ENCODE data around the gene FIBCD1. TPM values are rescaled to one million over a fixed set of nuclear protein-coding genes. Genes with fewer than 3 reads are reported as not detected.
"Not testable (repeated sequence)": the region's sequence is repeated elsewhere in the genome, so short reads cannot be mapped to it uniquely, and the experiment has no call there.

Gene FIBCD1
- total and polyA plus RNA-seq, 2 of the 8 experiments (the other 6 are each of a cell fraction or from before 2014, with no cell fraction given), result 6.1 to 8.8 TPM

DNA sequence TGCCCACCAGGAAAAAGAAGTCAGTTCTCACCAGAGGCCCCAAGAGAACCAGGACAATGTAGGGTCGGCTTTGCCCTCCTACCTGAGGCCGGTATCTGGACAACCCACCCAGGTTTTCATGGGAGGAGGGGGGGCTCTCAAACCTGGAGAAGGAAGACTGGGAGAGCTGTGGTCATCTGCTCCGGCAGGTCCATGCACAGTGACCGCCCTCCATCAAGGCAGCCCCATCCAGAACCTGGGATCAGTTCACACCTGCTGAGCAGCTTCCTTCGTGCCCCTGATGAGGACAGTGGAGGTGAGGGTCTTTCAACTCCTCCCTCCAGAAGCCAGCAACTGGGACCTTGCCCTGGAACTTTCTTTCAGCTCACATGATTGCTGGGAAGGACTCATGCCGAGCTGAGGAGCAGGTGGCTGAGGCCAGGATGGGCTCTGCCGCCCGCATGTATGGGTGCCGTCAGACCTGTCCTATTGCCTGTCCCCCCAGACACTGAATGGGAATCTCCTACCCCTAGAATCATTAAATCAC lies 20.8 kb upstream of the FIBCD1 start (continued):
- no peak for TF ChIP-seq RXRA (IDR thresholded peaks at IDR 0.05; ENCODE audit: insufficient read depth, low read depth, low read length)
- TF ChIP-seq CBX8 (IDR thresholded peaks at IDR 0.05; ENCODE audit: borderline replicate concordance, low read depth, low read length), result no peak
- TF ChIP-seq, protein P1, sequence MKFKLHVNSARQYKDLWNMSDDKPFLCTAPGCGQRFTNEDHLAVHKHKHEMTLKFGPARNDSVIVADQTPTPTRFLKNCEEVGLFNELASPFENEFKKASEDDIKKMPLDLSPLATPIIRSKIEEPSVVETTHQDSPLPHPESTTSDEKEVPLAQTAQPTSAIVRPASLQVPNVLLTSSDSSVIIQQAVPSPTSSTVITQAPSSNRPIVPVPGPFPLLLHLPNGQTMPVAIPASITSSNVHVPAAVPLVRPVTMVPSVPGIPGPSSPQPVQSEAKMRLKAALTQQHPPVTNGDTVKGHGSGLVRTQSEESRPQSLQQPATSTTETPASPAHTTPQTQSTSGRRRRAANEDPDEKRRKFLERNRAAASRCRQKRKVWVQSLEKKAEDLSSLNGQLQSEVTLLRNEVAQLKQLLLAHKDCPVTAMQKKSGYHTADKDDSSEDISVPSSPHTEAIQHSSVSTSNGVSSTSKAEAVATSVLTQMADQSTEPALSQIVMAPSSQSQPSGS (IDR thresholded peaks at IDR 0.05; ENCODE audit: low read length), result no peak

DNA sequence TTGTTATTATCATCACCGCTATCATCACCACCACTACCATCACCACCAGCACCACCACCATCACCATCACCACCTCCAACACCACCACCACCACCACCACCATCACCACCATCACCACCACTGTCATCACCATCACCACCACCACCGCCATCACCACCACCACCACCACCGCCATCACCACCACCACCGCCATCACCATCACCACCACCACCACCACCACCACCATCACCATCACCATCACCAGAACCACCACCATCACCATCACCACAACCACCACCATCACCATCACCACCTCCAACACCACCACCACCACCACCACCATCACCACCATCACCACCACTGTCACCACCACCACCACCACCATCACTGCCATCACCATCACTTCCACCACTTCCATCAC lies 19.5 kb upstream of the FIBCD1 start:
- H3K9me3 ChIP-seq (ENCODE audit: insufficient read depth in 2 of 2, low read depth in 1 of 2, low read length in 1 of 2); H3K36me3 ChIP-seq (ENCODE audit: control insufficient read depth in 2 of 4, insufficient read depth in 4 of 4, low read length in 3 of 4); H2BK20ac ChIP-seq (ENCODE audit: low read length); H4K91ac ChIP-seq (replicated peaks; ENCODE audit: insufficient read length, low read length); H3K27ac ChIP-seq (ENCODE audit: low read depth, low read length); H3K4ac ChIP-seq (replicated peaks; ENCODE audit: insufficient read length, low read depth, low read length); H3K79me2 ChIP-seq (ENCODE audit: control insufficient read depth in 1 of 2, insufficient read depth in 2 of 2, low read length in 2 of 2); H3K18ac ChIP-seq (ENCODE audit: extremely low read depth, low read length); H2BK120ac ChIP-seq (replicated peaks; ENCODE audit: low read depth, low read length); H4K5ac ChIP-seq (ENCODE audit: insufficient read length, low read depth, low read length); H3K9ac ChIP-seq (replicated peaks in 1 of 4; ENCODE audit: extremely low read depth in 1 of 4, low read depth in 3 of 4, low read length in 3 of 4); POLR2A ChIA-PET (ENCODE audit: partially characterized antibody); FAIRE-seq; H3K79me1 ChIP-seq (ENCODE audit: low read depth, low read length); H4K8ac ChIP-seq (ENCODE audit: extremely low read depth, insufficient read depth, low read length); H2BK5ac ChIP-seq (ENCODE audit: low read depth, low read length); H3K4me2 ChIP-seq (ENCODE audit: insufficient read depth in 1 of 2, low read depth in 2 of 2, low read length in 2 of 2); H3K23ac ChIP-seq (ENCODE audit: insufficient read length); H4K20me1 ChIP-seq (replicated peaks in 1 of 2; ENCODE audit: control insufficient read depth in 1 of 2, insufficient read depth in 2 of 2, low read length in 2 of 2); H2BK15ac ChIP-seq (ENCODE audit: low read length); H3K14ac ChIP-seq (ENCODE audit: insufficient read length); H3K4me3 ChIP-seq (ENCODE audit: extremely low read depth in 1 of 4, insufficient read depth in 2 of 4, low read depth in 3 of 4, low read length in 4 of 4); DNase-seq (ENCODE audit: low read depth in 1 of 2, low spot score in 2 of 2); H2AFZ ChIP-seq (ENCODE audit: low read length); H3K4me1 ChIP-seq (replicated peaks in 1 of 4; ENCODE audit: control insufficient read depth in 3 of 4, insufficient read depth in 4 of 4, low read length in 3 of 4); H3K27me3 ChIP-seq (replicated peaks in 1 of 4; ENCODE audit: control insufficient read depth in 3 of 4, extremely low read depth in 1 of 4, insufficient read depth in 3 of 4, low read length in 3 of 4): not testable (repeated sequence)
- H3K56ac ChIP-seq (replicated peaks; ENCODE audit: insufficient read length, low read depth, low read length), result peak overlapping the region; percentile 91
- H2AK5ac ChIP-seq (ENCODE audit: low read depth, low read length), result 0 out of 2 replicates have a peak overlapping the region, but pooled peaks have one; percentile 75
- peaks cover 13% of the 10 kb centered on the region; the same call in 1 of the 2 replicates for H3K23me2 ChIP-seq (ENCODE audit: low read depth, low read length)
- CTCF ChIA-PET (ENCODE audit: partially characterized antibody), result interaction anchor here (1.1 to 1.4 kb wide), 3 partner anchors 24 to 40 kb away, joined by 3 read pairs; no protein-coding TSS in a partner anchor
- 0 out of 2 replicates have a peak overlapping the region, but pooled peaks have one; percentile 17 for H2BK12ac ChIP-seq (ENCODE audit: low read depth, low read length)
- WGBS, 2 experiments (ENCODE audit: extremely low coverage in 1 of 2, insufficient coverage in 1 of 2, insufficient read length in 1 of 2, insufficient replicate concordance in 2 of 2, low coverage in 1 of 2, low lambda C conversion rate in 2 of 2, missing lambda C conversion rate in 1 of 2), result 76% methylated on average over 4 of the region's 4 CpGs; no CpG with 5 or more reads in 1 of the 2 experiments
